ENCODE measurements around the gene MT1B.

MT1B gene

GRCh38 chr16:56689171-56689570 is 37.5 kb downstream of the MT1B start:
- no peak for DNase-seq

- DNase-seq: no peak
Observed at GRCh38 chr16:56690420-56691122, 38.9 kb downstream of the MT1B start.

GRCh38 chr16:56691885-56692284 is 40.2 kb downstream of the MT1B start:
- no peak for DNase-seq

GRCh38 chr16:56695246-56695645 is 43.6 kb downstream of the MT1B start:
- no peak for DNase-seq

- DNase-seq: no peak
Observed at GRCh38 chr16:56697456-56698155, 45.9 kb downstream of the MT1B start.

GRCh38 chr16:56700195-56700594 is 48.5 kb downstream of the MT1B start:
- DNase-seq: no peak

GRCh38 chr16:56700631-56701030 is 48.9 kb downstream of the MT1B start:
- DNase-seq: no peak

GRCh38 chr16:56701534-56701933 is 49.8 kb downstream of the MT1B start:
- no peak for DNase-seq

Data from activated CD4-positive, alpha-beta T cell treated with anti-CD3 and anti-CD28 coated beads for 1 hour (primary cell).